Measurements from ENCODE around the gene MGME1.
"Not testable (repeated sequence)": the region's sequence is repeated elsewhere in the genome, so short reads cannot be mapped to it uniquely, and the experiment has no call there.

The MGME1 gene

DNA sequence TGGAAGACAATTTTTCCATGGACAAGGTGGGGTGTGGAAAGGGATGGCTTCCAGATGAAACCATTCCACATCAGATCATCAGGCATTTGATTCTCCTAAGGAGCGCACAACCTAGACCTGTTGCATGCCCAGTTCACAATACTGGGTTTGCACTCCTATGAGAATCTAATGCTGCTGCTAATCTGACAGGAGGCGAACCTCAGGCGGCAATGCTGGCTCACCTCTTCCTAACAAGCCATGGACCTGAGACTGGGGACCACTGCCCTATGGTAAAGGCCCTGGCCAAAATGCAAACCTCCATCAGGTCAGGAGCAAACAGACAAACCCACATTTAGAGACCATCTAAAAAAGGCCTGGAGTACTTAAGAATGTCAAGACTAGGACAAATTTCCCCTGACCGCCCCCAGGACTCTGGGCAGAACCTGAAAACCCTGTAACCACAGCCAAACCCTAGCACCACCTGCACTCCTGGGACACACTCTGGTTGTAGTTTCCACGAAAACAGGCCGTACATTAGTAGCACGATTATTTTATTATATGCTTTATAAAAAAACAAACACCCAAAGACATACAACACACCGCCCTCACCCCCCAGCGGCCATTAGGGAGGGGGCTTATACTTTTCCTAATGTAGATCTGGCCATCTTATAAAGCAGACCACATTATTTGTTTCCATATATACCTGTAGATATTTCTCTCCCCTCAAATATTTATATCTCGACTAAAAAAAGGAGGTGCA, 27.6 kb upstream of the MGME1 start:
- DNase-seq = no peak

DNA sequence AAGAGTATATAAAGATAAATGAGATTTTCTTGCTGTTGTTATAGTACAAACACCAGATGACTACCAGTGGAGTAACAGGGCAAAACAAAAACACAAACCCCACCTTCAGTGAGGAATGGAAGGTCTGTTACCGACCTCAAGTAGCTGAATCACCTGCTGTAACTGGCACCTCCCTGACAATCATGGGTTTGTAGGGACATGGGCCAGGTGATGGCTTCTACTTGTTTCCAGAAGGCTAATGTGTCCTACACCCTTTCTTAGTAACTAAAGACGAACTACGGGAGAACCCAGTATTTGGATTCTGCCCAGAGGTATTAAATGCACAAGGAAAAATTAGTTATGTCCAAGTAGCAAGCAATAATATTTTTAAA, 27.0 kb upstream of the MGME1 start:
- DNase-seq = no peak

DNA sequence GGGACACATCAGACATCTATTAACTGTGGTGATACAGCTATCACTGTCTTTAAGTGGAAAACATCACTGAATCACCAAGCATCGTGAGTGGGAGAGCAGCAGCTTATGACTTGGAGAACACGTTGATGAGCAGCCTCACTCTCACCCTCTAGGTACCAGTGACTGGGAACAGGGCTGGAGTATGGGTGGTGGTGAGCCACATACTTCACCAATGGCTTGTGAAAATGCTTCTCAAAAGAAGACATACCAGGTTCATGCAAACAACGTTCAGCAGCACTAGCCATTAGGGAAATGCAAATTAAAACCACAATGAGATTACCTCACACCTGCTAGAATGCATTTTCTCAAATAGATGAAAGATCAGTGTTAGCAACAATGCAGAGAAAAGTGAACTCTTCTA, 25.5 kb upstream of the MGME1 start:
- DNase-seq = no peak

DNA sequence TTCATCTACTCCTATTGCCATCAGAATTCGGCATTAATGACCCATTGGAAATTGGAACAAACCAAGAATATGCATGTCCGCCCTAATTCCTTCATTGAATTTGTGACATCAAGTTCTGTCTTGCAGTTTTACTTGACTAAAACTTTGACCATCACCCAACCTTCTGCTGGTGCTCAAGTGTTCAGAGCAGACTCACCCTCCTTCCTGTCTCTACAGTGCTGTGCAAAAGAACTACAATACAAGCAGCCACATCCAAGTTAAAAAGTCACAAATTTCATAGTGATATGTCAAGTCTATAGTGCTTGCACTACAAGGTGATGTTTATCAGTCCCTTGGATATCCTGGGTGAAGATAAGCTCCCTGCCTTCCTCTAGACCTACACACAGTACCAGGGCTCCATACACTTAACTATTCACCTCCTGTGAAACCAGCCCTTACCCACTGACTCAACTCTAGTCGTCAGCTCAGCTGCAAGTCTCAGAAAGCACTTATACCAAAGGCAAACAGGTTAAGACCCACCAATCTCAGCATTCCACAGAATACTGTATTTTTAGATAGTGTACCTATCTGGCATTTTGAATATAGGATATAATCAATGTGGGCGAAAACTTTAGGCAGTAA, 23.9 kb upstream of the MGME1 start:
- DNase-seq = no peak

DNA sequence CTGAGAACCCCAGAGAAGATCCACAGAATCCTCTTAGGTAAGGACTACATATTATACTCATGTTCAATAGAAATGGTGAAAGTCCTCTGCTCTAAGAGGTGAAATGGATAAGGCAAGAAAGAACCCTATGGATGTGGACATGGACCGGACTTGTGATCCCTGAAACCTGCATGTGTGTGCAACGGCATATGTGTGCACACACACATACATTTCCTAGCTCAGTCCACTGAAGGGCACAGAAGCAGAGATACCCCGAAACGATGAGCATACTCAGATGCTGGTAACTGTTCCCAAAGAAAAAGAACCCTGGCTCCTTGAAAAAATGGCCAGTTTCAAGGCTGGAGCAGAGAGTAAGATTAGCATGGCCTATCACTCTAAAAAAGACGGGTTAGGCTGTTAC, 22.8 kb upstream of the MGME1 start:
- DNase-seq = no peak

DNA sequence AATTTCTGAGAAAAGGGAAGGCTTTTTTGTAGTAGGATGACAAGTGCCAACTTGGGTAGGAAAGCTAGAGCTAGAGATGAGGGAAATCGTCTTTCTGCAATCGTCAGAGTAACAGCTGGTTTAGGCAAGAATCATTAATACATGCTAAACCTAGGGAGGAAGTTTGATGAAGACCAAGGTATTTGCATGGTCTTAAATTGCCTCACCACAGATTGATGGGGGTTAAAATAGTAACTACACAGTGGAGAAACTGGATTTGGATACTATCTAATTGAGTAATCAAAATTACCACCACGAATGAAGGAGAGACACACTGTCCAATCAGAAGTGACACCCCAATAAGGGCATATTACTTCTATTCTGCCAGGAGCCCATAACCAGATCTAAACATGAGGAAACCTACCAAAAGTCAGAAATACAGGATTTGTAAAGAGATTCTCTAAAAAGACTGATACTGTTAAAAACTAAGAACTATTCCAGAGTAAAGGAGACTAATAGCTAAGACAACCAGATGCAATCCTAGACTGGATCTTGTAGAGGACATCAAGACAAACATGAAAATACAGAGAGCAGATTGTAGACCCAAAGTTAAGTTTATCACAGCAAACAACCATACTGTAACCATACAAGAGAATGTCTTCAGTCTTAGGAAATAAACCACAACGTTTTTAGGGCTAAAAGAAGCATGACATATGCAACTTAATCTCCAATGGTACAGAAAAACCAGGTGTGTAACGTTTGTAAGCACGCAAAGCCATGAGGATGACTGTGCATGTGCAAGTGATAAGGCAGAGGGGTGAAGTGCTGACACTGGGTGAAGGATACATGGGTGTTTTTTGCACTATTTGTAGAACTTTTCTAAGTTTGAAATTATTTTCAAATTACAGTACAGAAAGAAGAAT, 22.0 kb upstream of the MGME1 start:
- DNase-seq = no peak

DNA sequence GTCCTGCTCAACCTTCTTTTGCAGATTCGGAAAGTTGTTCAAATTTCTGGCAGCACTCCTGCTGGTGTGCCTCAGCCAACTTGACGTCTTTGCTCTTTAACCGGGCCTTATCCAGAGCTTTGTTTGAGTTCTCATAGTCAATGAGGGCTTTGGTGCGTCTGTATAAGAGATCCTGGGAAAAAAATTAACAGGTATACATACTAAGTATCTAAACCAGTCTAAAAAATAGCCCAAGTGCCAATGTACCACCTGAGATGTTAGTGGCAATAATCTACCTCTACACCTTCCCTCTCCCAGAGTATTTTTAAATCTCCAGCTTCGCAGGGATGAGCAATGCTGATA, 21.4 kb upstream of the MGME1 start:
- DNase-seq = no peak

DNA sequence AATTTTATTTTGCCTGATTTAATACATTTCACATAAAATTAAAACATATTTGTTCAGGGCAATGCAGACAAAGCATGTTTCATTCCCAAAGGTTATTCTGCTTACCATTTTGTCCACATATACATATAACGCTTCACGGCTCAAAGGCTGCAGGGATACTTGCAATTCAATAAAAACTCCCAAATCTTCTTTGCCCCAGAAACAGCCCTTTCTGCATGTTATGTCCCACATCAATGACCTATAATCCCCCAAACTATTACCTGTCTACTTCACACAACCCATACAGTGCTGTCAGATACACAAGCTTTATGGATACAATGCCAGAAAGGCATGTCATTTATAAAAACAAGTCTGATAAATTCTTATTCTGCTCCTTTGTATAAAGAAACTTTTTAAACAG, 20.4 kb upstream of the MGME1 start:
- no peak for DNase-seq

DNA sequence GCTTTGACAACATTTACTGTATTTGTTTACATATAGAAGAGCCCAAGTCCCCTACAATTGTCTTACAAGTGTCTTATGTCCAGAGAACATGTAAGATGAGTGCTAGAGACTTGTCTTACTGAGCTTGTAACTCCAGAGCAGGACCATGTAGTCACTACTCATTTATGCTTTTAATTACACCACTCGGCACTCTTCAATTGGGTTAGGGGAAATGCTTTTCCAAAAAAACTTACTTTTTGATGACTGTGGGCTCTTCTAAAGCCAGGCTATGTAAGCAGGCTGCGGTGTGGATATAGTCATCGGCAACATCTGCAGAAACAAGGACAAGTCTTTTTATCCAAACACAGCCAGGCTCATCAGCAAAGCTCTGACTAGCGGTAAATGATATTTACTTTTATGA, 18.9 kb upstream of the MGME1 start:
- DNase-seq = no peak

DNA sequence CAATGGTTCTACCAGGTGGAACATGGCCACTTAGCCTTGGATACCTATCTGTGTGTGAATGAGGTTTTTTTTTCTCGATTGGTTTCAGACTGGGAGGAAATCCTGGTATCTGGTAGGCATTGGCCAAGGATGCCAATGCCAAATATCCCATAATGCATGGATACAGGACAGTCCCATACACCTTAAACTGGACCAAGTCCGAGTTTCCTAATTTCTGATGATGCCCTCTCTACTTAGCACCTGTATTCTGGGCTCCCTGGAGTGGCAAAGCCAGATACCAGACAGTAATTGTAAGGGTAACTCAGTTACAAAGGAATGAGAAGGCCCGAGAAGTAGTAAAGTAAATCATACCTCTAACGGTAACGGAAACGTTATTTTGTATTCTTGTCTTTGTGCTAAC, 18.1 kb upstream of the MGME1 start:
- DNase-seq = no peak

DNA sequence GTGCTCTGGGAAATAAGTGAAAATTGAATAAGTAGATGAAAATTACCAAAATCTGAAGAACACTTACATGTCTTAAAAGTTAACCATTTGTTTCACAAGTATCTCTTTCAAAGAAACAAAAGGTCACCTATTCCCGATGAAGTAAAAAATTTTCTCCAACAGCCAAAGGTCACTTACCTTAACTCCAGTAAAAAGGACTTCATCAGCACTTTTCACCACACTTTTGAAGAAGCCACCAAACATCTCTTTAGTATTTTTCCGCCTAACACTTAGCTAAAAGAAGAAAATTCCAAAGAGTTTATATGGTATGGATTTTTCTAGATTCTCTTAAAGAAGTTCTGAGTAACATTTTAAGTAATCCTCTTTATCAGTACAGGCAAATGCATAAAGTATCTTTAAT, 17.5 kb upstream of the MGME1 start:
- no peak for DNase-seq

DNA sequence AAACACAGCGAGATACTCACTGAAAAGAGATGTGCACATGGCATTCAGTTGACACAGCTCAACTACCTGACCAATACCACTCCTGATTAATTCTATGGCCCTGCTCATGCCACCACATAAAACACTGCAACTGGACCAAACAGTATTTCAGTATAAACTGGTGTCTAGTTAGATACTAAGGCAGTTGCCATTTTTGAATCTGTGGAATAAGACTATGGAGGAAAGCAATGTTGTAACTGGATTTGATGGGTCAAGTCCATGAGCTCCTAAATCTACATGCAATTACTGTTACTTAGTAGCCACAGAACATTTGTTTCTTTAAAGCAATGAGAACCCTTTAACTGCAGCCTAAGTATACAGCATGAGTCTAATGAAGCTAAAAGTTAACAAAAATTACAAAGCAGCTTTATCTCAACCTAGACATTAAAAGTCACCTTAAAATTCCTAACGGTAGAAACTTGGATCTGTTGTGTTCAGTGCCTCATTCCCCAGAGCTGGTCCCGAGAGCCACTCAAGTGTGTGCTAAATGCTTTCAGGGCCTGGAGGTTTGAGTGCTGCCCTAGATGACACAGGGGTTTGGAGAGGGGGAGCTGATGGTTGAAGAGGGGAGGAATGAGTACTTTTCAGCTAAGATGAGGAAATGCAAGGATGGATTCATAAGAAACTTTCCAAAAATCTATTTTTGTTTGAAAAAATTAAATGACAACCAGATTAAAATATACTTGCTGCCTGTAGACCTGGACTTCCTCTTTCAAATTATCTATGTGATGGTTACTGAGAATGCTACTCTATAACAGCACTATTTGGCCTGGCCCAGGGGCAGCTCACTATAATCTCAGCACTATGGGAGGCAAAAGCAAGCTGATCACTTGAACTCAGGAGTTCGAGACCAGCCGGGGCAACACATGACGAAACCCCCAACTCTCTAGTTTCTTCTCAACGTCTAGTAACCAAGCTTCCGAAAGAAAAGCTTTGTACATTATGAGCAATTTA, 15.8 kb upstream of the MGME1 start:
- DNase-seq = no peak

DNA sequence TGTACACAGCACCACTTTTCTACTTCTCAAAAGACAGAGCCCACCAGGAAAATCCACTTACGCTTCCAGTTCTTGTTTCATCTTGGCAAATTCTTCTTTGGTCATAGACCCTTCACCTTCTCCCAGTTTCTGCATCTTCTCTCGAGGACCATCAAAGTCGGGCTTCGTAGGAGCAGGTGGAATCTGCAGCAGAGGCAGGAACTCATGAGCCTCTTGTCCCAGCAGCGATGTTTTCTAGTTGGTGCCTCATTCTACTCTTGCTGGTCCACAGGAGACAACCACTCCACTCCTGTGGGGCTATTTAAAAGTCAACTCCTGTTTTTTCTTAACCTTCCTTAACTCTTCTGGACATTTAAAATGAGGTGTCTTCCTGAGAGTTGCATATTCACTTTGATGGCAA, 14.9 kb upstream of the MGME1 start:
- no peak for DNase-seq

DNA sequence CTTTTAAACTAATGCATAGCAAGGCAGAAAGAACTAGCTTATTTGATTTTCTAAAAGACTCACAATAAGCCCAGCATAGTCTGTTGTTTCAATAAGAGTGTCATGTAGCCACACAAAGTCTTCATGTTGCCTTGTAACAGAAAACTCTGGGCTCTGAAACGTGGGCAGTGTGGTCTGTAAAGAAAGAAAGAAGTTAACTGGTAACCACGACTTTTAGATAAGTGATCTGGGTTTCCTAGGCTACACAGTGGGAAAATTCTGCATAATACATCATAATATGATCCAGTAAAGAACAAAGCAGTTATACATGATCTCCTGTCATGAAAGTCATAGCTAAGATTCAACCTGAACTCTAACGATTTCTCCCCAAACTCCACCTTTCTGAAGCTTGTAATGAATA, 13.5 kb upstream of the MGME1 start:
- DNase-seq = no peak

DNA sequence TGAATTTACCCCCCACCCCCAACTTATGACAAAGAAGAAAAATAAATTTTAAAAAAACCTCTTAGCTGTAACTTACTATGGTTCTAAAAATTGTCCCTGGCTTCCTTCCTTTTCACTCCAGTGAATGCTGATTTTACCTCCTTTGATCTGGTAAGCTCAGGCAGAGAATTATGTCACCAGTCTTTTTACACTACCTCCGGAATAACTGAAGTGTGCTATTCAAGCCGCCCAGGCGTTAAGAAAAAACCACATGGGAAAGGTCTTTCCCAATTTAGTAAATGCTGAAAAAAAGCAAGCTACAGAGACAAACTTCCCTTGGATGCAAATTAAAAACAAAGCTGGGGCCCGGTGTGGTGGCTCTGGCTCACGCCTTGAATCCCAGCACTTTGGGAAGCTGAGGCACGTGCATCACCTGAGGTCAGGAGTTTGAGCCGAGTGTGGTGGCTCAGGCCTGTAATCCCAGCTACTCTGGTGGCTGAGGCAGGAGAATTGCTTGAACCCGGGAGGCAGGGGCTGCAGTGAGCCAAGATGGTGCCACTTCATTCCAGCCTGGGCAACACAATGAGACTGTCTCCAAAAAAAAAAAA, 12.6 kb upstream of the MGME1 start:
- no peak for DNase-seq

DNA sequence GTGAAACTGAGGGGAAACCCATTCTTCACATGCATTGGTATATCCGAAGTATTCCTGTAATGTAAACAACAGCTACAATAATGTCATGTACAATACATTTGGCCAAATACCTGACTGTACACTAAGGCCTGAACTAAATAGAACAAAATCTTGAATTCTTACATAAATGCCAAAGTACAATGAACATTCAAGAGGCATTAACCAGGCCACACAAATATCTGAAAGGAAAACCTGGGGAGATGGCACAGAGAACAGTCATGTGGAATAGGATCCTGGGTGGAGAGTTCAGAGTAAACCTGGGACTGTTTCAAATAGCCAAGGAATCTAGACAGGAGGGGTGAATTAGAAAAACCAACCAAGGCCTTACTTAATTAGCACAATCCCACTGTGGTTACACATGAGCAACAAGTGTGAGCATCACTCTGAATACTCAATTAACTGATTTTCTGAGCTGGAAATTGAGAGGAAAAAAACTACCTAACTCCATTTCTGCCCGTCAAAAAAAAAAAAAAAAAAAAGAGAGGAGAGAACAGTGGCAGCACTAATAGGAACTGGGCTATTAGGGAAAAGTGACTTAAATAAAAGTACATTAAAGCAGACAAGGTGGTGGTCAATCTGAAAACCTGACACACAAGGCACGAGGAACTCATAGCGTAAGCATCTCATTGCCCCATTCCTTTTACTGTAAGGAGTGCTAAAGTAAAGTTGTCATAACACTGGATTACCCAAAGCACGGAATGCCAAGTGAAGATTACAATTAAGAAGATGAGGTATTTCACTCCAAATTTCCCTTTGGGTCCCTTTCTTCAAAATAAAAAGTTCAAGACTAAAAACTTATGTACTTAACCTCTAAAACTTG, 11.1 kb upstream of the MGME1 start:
- no peak for DNase-seq

DNA sequence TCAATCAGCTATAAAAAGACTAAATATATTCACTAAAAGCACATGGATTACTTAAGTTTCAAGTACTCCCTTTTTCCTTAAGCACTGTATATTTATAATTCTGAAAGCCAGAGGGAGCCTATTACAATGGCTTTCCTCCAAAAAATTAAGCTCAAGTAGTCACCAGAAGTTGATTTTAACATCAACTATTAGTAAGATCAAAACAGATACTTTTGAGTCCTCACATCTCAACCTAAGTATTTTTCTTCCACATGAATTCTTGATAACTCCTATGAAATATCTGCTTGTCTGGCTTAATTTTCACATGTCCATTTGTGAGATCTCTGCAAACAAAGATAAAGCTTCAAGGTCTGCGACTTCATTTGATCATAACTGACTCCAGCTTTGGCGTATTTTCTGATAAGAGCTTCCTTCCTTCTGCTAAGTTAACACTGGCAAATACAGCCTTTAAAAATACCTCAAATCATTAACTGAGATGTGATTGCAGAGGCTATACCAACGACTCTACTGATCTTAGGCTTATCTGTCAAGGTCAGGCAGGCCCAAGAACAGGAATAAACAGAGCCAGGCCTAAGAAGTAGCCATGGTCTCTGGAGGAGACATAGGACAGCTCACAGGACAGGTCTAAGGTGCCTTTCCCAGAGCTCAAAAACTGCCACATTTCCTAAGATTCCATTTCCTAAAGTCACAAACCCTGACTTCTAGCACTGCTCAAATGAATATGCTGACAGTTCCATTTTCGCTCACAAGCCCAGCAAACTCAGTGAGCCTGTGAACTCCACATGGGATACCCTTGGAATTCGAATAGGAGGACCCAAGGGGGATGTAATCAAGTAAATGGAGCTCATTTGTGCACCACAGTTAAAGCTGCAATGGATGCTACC, 10.2 kb upstream of the MGME1 start:
- no peak for DNase-seq

DNA sequence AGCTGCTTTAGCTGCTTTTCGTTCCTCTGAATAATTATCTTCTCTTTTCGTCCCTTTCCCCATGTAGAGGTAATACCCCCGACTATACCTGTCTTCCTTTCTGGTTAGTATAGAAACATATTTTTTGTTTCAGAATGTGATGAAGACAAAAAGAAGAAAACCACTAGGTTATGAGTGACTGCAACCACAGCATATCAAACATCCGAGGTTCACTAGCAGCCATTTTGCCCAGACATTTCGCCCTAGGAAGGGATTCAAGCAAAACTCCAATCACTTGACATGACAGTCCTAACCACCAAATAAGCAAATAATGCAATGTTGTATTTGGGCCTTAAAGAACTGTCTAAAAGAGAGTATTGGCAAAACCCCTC, 9.6 kb upstream of the MGME1 start:
- DNase-seq = no peak

DNA sequence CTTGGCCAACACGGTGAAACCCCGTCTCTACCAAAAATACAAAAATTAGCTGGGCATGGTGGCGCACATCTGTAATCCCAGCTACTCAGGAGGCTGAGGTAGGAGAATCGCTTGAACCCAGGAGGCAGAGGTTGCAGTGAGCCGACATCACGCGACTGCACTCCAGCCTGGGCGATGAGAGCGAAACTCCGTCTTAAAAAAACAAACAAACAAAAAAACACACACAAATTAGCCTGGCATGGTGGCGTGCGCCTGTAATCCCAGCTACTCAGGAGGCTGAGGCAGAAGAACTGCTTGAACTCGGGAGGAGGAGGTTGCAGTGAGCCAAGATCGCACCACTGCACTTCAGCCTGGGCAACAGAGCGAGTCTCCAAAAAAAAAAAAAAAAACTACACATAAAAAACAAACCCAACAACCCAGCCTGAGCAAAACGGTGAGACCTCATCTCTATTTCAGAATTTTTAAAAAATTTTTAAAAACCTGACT, 8.4 kb upstream of the MGME1 start:
- not testable (repeated sequence) for DNase-seq

DNA sequence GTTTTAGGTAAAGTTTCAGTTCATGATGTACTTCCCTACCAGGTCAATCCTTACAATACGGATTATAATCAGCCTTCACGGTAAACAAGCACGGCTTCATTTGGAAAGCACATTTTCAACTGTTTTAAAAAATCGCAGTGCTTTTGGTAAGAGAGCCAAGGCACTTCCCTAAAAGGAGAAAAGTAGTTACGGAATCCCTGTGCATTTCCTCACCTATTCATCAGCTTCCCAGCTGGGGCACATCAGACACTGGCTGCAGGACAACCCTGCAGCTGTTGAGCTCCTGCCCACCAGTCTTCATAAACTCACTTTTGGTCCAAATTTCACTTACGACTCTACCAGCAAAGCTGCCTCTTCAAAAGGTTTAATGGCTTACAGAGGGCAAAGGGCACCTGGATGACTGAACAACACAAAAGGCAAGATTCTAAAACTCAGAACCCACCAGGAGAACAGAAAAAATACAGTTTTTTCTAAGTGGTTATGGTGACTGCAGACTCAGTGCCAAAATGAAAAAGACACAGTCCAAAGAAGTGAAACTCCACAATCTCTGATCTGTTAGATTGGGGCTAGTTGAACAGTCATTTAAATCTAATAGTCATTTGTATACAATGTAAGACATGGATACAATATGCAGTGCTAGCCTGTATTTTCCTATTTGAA, 7.8 kb upstream of the MGME1 start:
- no peak for DNase-seq

Data from CD4-positive, alpha-beta T cell treated with Interleukin-15 for 1 hour (primary cell).